Measurements from ENCODE around the gene VPS9D1.

VPS9D1 gene

GRCh38 chr16:89657442-89658220, 63.1 kb downstream of the VPS9D1 start, which contains the start of the genes CHMP1A and SPATA33:
Gene CHMP1A, minus strand, starts transcription at chr16:89657708. Its CDS starts 120 bp downstream, at chr16:89657588.
Gene SPATA33, plus strand, starts transcription at chr16:89657836. Its CDS starts 76 bp downstream, at chr16:89657912.
- peak; percentile 93 for DNase-seq
